ENCODE results near the gene MUCL3.
"Not testable (repeated sequence)": the region's sequence is repeated elsewhere in the genome, so short reads cannot be mapped to it uniquely, and the experiment has no call there.

The MUCL3 gene

DNA sequence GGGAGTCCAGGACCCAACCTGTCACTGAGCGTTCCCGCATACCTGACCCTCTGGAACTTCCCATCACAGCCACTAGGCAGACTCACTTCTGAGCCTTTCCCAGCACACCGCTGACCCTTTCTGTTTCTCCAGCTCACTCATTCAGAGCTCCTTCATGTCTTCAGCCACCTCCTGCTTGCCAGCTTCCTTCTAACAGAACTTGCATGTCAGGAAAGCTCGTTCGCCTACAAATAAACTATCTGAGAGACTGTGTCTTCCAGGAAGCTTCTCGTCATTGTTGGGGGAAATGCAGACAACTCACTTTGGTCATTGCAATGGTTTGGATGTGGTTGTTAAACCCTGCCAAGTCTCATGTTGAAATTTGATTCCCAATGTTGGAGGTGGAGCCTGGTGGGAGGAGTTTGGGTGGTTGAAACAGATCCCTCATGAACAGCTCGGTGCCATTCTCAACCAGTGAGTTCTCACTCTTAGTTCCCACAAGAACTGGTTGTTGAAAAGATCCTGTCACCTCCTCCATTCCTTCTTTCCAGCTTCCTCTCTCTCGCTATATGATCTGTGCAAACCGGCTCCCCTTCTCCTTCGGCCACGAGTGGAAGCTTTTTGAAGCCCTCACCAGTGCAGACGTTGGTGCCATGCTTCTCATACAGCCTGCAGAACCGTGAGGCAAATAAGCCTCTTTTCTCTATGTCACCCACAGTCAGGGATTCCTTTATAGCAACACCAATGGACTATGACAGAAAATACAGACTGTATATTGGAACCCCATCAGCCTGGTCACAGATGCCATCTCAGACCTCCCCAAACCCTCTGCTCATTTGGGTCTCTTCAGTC lies 41.4 kb downstream of the MUCL3 start:
- FAIRE-seq, result no peak

DNA sequence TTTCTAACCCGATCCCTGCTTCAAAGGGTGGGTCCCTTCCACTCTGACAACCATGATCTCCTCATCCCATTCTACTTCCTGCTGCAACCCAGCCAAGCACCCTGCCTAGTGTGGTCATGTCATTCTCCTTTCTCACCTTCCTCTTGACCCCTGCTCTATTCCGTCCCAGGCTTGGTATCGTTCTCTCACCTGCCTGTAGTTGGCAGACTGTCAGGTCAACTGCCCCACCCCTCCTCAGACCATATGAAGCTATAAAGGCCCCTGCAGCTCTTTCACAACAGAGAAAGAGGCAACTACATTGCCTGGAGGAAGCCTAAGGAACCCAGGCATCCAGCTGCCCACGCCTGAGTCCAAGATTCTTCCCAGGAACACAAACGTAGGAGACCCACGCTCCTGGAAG lies 42.7 kb downstream of the MUCL3 start, which contains the start of gene MUC21:
TSS of gene MUC21 (plus strand) at position 280 of the 400 bp plus-strand sequence. CDS start 241 bp downstream, outside the sequence.
- FAIRE-seq, result no peak

DNA sequence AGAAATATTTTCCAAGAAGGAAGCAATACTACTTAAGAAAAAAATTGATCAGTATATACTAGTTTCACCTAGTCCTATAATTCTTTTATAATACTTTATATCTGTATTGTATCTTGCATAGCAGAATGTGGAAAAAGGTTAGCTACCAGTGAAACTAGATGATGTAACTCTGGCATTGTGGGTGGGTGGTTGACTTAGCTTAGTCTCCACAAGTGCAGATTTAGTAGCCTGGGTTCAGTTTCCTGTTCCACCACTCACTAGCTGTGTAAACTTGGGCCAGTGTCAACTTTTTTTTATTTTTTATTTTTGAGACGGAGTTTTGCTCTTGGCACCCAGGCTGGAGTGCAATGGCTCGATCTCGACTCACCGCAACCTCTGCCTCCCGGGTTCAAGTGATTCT lies 44.7 kb downstream of the MUCL3 start:
- no peak for FAIRE-seq

DNA sequence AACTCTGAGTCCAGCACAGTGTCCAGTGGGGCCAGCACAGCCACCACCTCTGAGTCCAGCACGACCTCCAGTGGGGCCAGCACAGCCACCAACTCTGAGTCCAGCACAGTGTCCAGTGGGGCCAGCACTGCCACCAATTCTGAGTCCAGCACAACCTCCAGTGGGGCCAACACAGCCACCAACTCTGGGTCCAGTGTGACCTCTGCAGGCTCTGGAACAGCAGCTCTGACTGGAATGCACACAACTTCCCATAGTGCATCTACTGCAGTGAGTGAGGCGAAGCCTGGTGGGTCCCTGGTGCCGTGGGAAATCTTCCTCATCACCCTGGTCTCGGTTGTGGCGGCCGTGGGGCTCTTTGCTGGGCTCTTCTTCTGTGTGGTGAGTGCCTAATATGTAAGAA lies 46.5 kb downstream of the MUCL3 start:
- FAIRE-seq, result no peak

DNA sequence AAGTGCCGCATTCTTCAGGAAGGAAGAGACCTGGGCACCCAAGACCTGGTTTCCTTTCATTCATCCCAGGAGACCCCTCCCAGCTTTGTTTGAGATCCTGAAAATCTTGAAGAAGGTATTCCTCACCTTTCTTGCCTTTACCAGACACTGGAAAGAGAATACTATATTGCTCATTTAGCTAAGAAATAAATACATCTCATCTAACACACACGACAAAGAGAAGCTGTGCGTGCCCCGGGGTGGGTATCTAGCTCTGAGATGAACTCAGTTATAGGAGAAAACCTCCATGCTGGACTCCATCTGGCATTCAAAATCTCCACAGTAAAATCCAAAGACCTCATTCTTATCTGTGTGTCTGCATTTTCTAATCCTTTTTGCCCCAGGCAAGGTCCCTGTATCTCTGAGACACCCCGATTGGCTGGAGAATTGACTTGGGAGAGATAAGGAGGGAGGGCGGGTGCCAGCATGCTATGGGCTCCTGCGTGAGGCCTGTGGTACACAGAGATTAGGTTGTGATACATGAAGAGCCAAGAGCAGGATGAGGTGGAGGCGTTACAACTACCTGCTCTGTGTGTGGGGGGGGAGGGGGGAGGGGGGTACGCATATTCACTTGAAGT lies 47.5 kb downstream of the MUCL3 start:
- FAIRE-seq, result no peak

DNA sequence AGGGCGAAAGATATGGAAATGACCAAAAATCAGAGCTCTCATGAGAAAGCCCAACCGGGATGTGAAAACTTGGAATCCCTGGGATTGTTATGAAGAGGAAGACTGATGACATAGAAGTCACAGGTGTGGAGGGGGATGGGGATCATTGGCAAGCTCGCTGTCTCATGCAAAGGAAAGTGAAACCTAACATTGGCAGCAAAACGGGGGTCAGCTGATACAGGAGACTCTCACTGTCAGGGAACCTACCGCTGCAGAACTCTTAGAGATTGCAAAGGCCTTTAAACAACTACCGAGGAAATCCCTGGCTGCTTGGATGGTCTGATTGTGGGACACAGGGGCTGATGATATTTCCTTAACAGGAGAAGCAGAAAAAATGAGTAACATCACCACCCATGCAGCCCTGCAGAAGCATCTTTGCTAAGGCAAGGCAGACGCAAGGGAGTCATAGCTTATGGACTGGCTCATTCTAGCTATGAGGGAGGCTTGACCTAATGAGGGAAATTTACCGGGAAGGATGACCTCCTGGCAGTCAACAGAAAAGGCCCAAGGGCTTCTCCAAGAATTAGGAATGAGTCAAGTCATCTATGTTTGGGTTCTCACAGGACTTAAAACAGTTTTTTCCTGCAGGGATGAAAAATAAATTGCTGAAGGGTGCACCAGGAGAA lies 49.8 kb downstream of the MUCL3 start:
- FAIRE-seq, result no peak

DNA sequence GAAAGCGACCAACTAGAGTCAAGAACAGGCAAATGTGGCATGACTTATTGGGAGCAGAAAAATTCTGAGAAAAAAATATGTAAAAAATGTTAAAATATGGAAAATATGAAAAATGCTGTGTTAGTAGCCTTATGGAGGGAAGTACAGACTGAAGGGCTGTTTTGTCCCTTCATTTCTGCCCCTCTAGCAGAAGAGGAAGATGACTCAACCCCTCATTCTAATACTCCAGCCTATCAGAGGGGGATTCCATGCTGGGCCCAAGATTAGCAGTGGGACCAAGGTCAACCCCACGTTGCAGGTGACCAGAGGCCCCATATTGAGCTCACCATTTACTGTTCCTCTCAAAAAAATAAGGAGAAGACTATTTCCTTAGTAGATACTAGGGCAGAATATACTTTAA lies 51.1 kb downstream of the MUCL3 start:
- no peak for FAIRE-seq

DNA sequence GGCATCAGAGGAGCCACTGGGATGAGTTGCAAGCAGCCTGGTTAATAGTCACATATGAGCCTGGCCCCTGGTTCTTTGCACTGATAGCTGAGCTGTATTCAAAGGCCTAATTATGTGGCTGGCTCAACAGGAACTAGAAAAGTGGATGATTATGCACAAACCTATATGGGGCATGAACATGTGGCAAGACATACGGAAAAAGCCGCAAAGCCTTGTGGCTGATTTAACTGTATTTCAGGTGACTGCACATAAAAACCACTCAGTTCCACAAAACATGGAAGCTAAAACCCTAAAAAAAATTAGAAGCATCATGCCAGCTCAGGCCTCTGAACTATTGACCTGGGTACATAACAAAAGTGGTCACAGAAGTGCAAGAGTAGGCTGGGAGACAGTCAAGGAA lies 56.5 kb downstream of the MUCL3 start:
- FAIRE-seq, result no peak

DNA sequence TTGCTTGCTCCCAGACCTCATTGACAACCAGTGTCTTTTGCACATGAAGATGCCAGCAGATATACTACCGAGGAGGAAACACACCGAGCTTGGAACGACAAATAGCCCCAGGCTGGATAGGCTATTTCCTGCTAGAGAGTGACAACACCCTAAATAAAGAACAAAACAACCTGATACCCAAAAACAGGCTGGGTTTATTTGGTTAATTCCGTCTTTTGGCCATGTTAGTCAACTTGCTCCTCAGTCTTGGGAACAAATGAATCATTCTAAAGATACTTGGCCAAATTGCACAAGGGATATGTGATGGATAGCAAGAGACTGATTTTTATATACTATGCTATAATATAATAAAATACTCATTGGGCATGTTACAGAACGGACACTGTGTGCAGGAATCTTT lies 58.0 kb downstream of the MUCL3 start:
- no peak for FAIRE-seq

DNA sequence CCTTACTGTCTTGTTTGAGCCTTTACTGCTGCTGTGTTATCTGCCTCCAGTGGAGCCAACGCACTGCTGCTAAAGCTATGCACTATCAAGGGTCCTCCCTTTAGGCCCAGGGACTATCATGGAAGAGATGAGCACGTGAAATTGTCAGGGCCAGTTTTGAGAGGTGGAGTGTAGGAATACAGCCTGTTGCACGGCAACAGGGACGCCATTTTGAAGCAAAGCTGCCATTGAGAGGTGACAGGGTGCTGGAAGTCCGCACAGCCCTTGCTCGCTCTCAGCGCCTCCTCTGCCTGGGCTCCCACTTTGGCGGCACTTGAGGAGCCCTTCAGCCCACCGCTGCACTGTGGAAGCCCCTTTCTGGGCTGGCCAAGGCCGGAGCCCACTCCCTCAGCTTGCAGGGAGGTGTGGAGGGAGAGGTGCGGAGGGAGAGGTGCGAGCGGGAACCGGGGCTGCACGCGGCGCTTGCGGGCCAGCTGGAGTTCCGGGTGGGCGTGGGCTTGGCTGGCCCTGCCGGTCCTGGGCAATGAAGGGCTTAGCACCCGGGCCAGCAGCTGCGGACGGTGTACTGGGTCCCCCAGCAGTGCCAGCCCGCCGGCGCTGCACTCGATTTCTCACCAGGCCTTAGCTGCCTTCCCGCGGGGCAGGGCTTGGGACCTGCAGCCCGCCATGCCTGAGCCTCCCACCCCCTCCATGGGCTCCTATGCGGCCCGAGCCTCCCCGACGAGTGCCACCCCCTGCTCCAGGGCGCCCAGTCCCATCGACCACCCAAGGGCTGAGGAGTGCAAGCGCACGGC lies 59.5 kb downstream of the MUCL3 start:
- FAIRE-seq, result not testable (repeated sequence)

DNA sequence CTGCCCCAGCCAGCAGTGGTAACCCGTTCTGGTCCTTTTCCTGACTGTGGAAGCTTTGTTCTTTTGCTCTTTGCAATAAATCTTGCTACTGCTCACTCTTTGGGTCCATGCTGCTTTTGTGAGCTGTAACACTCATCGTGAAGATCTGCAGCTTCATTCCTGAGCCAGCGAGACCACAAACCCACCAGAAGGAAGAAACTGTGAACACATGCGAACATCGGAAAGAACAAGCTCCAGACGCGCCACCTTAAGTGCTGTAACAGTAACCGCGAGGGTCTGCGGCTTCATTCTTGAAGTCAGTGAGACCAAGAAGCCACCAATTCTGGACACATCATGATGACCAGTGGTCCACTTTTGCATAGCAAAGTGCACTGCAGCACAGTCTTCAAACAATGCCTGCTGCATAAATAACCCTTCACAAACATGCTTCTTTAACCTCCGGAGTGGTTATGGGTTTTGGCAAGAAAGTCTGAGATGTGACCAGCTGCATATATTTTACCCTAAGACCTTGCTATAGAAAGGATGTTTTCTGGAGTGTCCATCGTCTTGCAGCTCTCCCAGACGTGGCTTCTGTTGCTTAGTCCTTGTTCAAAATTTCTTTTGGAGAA lies 60.6 kb downstream of the MUCL3 start:
- FAIRE-seq, result no peak

DNA sequence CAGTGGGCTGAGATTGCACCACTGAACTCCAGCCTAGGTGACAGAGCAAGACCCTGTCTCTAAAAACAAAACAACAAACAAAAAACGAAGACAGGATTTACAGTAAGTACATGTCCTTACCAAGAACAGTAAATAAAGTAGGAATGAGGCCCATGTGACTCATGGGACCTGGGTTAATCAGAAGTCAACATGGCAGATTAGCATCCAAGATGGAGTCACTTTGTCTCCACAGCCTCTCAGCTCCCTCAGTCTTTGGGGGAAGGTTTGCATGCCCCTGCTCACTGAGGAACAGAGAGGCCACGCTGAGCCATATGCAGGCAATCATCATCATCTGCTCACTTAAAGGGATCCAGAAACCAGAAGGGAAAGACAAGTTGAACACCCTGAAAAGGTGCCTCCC lies 61.7 kb downstream of the MUCL3 start:
- no peak for FAIRE-seq
